Kidney epithelial cell (primary cell): Measurements from ENCODE around the gene SCRT2. TPM values are rescaled to one million over a fixed set of nuclear protein-coding genes. Genes with fewer than 3 reads are reported as not detected.

ENCODE experiments used
- DNase-seq: peaks from one replicate; pipeline ENCODE4 v3.0.0-alpha.2; 2010; ENCODE audit warnings: low read depth
- H3K27me3 ChIP-seq: 2 replicates; pipeline ENCODE4 v1.6.0; 2011; ENCODE audit warnings: low read length; ENCODE audit not compliant: control insufficient read depth, insufficient read depth
- H3K36me3 ChIP-seq: 2 replicates; pipeline ENCODE4 v1.5.1; 2011; ENCODE audit warnings: low read length; ENCODE audit not compliant: control insufficient read depth, insufficient read depth
- H3K4me3 ChIP-seq: 2 replicates; pipeline ENCODE4 v1.5.1; 2011; ENCODE audit warnings: low read depth, mild to moderate bottlenecking, control low read depth, low read length
- total RNA-seq: library from RNA; depleted of rRNA; stranded (reverse); fragments of >200 nt; gene quantifications from 2 replicates; pipeline ENCODE4 v1.2.3, GENCODE V29; 2015
- TF ChIP-seq, protein P1 (sequence below): IDR thresholded peaks from 2 replicates; pipeline ENCODE4 v1.5.1; 2011; ENCODE audit warnings: mild to moderate bottlenecking, moderate library complexity, low read length, control low read depth, inconsistent platforms; ENCODE audit not compliant: insufficient read depth, poor library complexity, severe bottlenecking

The SCRT2 gene
- total RNA-seq, 1 donor from 2014 or later = not detected

GRCh38 chr20:704726-705125 is 29.1 kb upstream of the SCRT2 start:
- H3K27me3 ChIP-seq = peaks cover 21% of the 10 kb centered on the region
- TF ChIP-seq, protein P1, sequence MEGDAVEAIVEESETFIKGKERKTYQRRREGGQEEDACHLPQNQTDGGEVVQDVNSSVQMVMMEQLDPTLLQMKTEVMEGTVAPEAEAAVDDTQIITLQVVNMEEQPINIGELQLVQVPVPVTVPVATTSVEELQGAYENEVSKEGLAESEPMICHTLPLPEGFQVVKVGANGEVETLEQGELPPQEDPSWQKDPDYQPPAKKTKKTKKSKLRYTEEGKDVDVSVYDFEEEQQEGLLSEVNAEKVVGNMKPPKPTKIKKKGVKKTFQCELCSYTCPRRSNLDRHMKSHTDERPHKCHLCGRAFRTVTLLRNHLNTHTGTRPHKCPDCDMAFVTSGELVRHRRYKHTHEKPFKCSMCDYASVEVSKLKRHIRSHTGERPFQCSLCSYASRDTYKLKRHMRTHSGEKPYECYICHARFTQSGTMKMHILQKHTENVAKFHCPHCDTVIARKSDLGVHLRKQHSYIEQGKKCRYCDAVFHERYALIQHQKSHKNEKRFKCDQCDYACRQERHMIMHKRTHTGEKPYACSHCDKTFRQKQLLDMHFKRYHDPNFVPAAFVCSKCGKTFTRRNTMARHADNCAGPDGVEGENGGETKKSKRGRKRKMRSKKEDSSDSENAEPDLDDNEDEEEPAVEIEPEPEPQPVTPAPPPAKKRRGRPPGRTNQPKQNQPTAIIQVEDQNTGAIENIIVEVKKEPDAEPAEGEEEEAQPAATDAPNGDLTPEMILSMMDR = no peak

DNA sequence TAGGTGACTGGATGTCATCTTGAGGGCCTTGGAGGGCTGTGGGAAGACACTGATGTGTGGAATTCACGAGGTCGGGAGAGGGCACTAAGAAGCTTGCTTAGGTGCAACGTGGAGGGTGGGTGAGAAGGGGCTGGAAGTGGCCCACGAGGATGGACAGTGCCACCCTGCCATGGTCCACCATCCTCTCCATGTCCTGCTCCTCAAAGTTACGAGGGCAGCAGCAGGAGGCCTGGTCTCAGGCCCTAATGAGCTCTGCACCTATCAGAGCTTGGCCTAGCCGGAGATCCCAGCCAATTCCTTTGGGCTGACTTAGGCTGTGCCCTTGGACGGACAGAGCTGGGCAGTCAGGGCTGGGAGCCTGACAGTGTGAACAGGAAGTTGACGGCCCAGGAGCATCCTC is 27.8 kb upstream of the SCRT2 start:
- H3K27me3 ChIP-seq = peaks cover 9% of the 10 kb centered on the region
- no peak for DNase-seq
- H3K4me3 ChIP-seq = no peak overlapping the region
- TF ChIP-seq, protein P1 = no peak
- no peaks in the 10 kb centered on the region for H3K36me3 ChIP-seq

More at GRCh38 chr20:704726-705125, 29.1 kb upstream of the SCRT2 start:
- no peak for DNase-seq
- H3K4me3 ChIP-seq = no peak overlapping the region
- H3K36me3 ChIP-seq = no peaks in the 10 kb centered on the region

DNA sequence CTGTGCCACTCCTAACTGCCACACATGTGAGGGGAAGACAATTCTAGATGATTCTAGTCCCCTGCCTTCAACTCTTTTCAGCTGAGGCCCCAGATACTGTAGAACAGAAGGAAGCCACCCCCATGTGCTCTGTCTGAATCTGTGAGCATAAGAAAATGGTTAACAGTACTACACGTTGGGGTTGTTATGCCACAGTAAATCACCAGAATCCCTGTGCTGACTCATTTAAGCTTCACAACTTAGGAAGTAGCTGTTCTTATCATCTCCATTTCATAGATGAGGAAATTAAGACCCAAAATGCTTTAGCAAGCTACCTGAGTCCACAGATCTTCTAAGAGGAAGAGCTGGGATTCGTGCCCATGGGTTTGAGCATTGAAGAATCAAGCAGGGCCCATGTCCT is 27.4 kb upstream of the SCRT2 start:
- Histone ChIP-seq H3K36me3 (no peaks in the 10 kb centered on the region), H3K27me3 (peaks cover 9% of the 10 kb centered on the region), H3K4me3 (no peak overlapping the region)
- TF ChIP-seq, protein P1 = no peak
- DNase-seq = no peak

DNA sequence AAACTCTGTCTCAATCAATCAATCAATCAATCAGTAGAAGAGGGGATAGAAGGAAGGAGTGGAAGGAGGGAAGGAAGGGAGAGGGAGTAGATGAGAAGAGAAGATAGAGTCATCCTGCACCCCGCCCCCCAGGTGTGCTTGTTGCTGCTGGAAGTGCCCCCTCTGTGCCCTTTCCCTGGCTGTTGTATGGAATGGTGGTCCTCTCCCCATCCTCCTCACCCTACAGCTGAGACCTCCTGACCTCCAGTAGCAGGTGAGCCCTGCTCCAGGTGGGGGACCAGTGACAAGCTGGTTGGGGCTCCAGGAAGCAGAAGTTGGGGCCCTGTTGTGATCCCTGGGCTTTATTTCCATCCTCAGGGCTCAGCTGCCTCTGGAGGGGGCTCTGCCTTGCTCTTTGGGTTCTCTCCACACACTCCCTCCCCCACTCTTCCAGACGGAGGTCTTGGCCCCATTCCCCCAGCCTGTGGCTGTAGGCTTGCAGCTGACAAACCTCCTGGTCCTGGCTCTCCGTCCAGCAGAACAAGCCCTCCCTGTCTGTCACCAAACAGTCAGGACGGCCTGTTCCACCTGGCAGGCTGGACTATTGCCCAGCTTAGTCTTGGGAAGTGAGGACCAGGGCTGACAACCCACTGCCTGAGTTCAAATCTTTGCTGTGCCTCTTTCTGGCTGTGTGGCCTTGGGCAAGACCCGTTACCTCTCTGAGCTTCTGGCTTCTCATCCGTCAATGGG is 26.0 kb upstream of the SCRT2 start:
- peaks cover 9% of the 10 kb centered on the region for H3K27me3 ChIP-seq
- no peak for DNase-seq
- H3K4me3 ChIP-seq = no peak overlapping the region
- no peaks in the 10 kb centered on the region for H3K36me3 ChIP-seq
- TF ChIP-seq, protein P1 = no peak

DNA sequence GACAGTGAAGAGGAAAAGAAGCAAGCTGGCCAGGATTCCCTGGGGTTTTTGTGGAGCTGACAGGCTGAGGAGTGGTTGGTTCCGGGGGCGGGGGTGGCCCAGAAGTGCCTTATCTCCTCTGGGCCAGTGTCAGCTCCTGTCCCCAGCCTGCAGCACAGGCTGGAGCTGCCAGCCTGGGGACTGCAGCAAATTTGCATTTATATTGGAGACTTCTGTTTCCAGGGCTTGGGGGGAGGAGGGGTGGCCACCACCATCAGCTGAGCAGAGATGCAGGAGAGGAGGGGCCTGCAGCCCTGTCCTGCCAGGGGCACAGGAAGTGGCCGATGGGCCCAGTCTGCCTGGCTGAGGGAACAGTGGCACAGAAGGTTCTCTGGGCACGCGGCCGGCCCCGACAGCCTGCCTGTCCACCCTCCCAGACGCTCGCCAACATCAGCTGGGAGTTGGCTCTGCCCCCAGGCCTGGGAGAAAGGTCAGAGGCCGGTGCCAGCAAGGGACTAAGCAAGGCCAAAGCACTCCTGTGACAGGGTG is 24.3 kb upstream of the SCRT2 start:
- H3K27me3 ChIP-seq = peaks cover 9% of the 10 kb centered on the region
- DNase-seq = no peak
- TF ChIP-seq, protein P1 = no peak

GRCh38 chr20:699342-699741 is 23.7 kb upstream of the SCRT2 start:
- no peak for DNase-seq

More for the DNA sequence above, 24.3 kb upstream of the SCRT2 start:
- H3K4me3 ChIP-seq = no peak overlapping the region
- no peaks in the 10 kb centered on the region for H3K36me3 ChIP-seq

More at GRCh38 chr20:699342-699741, 23.7 kb upstream of the SCRT2 start:
- TF ChIP-seq, protein P1 = no peak
- Histone ChIP-seq H3K27me3 (peaks cover 9% of the 10 kb centered on the region), H3K36me3 (no peaks in the 10 kb centered on the region), H3K4me3 (no peak overlapping the region)
